ENCODE results near the gene NRM.

DNA sequence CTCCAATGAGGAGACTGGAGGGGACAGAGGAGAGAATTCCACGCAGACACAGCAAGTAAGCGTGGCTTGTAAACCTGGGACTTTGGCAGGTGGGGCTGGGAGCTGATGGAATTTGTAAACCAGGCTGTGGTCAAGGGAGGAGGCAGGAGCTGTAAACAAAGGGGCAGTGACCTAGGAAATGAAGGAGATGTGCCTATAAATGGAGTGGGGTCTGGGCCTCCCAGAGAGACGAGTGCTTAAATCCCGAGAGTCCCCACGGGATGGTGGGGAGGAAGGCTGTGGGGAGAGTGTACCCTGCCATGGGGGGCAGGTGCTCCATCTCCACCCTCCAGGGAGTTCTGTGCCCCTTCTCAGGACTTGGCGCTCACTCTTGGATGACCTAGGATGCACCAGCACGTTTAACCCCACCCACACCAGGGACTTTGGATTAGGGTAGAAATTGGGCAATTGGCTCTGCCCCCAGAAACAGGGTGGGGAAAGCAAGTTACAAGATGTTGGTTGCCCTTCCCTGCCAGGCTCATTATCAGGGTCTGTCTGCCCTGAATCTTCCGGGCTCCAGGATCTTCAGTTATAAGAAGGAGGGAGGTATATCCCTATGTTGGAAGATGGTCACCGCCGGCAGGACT, 14.0 kb downstream of the NRM start:
- TF ChIP-seq, protein P1, sequence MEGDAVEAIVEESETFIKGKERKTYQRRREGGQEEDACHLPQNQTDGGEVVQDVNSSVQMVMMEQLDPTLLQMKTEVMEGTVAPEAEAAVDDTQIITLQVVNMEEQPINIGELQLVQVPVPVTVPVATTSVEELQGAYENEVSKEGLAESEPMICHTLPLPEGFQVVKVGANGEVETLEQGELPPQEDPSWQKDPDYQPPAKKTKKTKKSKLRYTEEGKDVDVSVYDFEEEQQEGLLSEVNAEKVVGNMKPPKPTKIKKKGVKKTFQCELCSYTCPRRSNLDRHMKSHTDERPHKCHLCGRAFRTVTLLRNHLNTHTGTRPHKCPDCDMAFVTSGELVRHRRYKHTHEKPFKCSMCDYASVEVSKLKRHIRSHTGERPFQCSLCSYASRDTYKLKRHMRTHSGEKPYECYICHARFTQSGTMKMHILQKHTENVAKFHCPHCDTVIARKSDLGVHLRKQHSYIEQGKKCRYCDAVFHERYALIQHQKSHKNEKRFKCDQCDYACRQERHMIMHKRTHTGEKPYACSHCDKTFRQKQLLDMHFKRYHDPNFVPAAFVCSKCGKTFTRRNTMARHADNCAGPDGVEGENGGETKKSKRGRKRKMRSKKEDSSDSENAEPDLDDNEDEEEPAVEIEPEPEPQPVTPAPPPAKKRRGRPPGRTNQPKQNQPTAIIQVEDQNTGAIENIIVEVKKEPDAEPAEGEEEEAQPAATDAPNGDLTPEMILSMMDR (IDR thresholded peaks at IDR 0.05): no peak
- no peak for TF ChIP-seq POLR2A (IDR thresholded peaks at IDR 0.05)

Data from body of pancreas (tissue), 4 donors.